PC-3 (cell line): Measurements from ENCODE around the gene ZNF600. TPM values are rescaled to one million over a fixed set of nuclear protein-coding genes. Genes with fewer than 3 reads are reported as not detected.
"Not testable (repeated sequence)": the region's sequence is repeated elsewhere in the genome, so short reads cannot be mapped to it uniquely, and the experiment has no call there.

Experiments used
- ATAC-seq: fragments of 200-7000 bp; cut with Tn5 transposase; 2 replicates; pipeline ENCODE4 v1.9.1; 2020; ENCODE audit warnings: mild to moderate bottlenecking, moderate library complexity
- BruUV-seq: library from RNA; stranded (reverse); fragments of 400-500 nt; replicated peaks from 2 replicates; lab custom pipeline; 2021; lab: Mats Ljungman, UMichigan
- CTCF ChIA-PET: fragments of 300-600 bp; sonication (Branson Sonifier 250); formaldehyde crosslinking; loops from one replicate; lab custom pipeline; 2022; ENCODE audit warnings: antibody characterized with exemption; lab: Charles Lee
- POLR2A ChIA-PET: fragments of 300-600 bp; sonication (Branson Sonifier 250); formaldehyde crosslinking; loops from one replicate; lab custom pipeline; 2022; ENCODE audit warnings: antibody characterized with exemption; ENCODE audit not compliant: unreplicated experiment; lab: Charles Lee
- DNase-seq: peaks from one replicate; pipeline ENCODE4 v3.0.0-alpha.2; 2015
- H2AFZ ChIP-seq: fragments of 300-600 bp; sonication (generic); 2 replicates; pipeline ENCODE4 v1.6.0; 2016; ENCODE audit warnings: antibody characterized with exemption, low read length
- H3F3A ChIP-seq: fragments of 300-600 bp; sonication (generic); one replicate; pipeline ENCODE4 v1.6.0; 2017; ENCODE audit warnings: antibody characterized with exemption, low read length, control low read depth, mild to moderate bottlenecking; ENCODE audit not compliant: unreplicated experiment
- H3K27ac ChIP-seq: fragments of 300-600 bp; sonication (generic); 2 replicates; pipeline ENCODE4 v1.5.1; 2016; ENCODE audit warnings: mild to moderate bottlenecking, low read length
- H3K27me3 ChIP-seq: fragments of 300-600 bp; sonication (generic); 2 replicates; pipeline ENCODE4 v1.6.1; 2016; ENCODE audit warnings: low read length, mixed read lengths
- H3K36me3 ChIP-seq: fragments of 300-600 bp; sonication (generic); 2 replicates; pipeline ENCODE4 v1.6.1; 2016; ENCODE audit warnings: low read depth, mixed run types, low read length, mixed read lengths
- H3K4me1 ChIP-seq: fragments of 300-600 bp; sonication (generic); 2 replicates; pipeline ENCODE4 v1.5.1; 2016; ENCODE audit warnings: low read length; ENCODE audit not compliant: insufficient read depth
- H3K4me2 ChIP-seq: fragments of 300-600 bp; sonication (generic); 2 replicates; pipeline ENCODE4 v1.6.0; 2016; ENCODE audit warnings: low read length
- H3K4me3 ChIP-seq: fragments of 300-600 bp; sonication (generic); 2 replicates; pipeline ENCODE4 v1.5.1; 2016; ENCODE audit warnings: mild to moderate bottlenecking, low read length, mixed read lengths
- H3K79me2 ChIP-seq: fragments of 300-600 bp; sonication (generic); 2 replicates; pipeline ENCODE4 v1.6.1; 2017; ENCODE audit warnings: low read length, mixed read lengths
- H3K9ac ChIP-seq: fragments of 300-600 bp; sonication (generic); 2 replicates; pipeline ENCODE4 v1.6.0; 2016; ENCODE audit warnings: mild to moderate bottlenecking, low read length
- H3K9me2 ChIP-seq: fragments of 300-600 bp; sonication (generic); replicated peaks from 2 replicates; pipeline ENCODE4 v1.6.1; 2016; ENCODE audit warnings: mixed run types, low read length, mixed read lengths
- H3K9me3 ChIP-seq: fragments of 300-600 bp; sonication (generic); 2 replicates; pipeline ENCODE4 v1.6.1; 2016; ENCODE audit warnings: low read length, mixed read lengths
- H4K20me1 ChIP-seq: fragments of 300-600 bp; sonication (generic); 2 replicates; pipeline ENCODE4 v1.6.1; 2016; ENCODE audit warnings: low read length, mixed read lengths
- EZH2 ChIP-seq: fragments of 300-600 bp; sonication (generic); IDR thresholded peaks from one replicate; pipeline ENCODE4 v1.6.1; 2017; ENCODE audit warnings: antibody characterized with exemption, mild to moderate bottlenecking, low read length; ENCODE audit not compliant: unreplicated experiment
- EZH2phosphoT487 ChIP-seq: fragments of 300-600 bp; sonication (generic); IDR thresholded peaks from 2 replicates; pipeline ENCODE4 v1.6.1; 2018; ENCODE audit warnings: mild to moderate bottlenecking, antibody characterized with exemption, low read length, borderline replicate concordance
- intact Hi-C: fragments of 100-400 bp; cut with micrococcal nuclease; formaldehyde crosslinking; loops from 2 replicates; pipeline ENCODE4 v1.9.0; 2023
- total RNA-seq: library from RNA; depleted of rRNA; stranded (reverse); fragments of >200 nt; gene quantifications from 2 replicates; pipeline ENCODE4 v1.2.3, GENCODE V29; 2014
- TF ChIP-seq, protein P1 (sequence below): fragments of 300-600 bp; sonication (generic); conservative IDR thresholded peaks from 2 replicates; pipeline ENCODE4 v1.5.1; 2017; ENCODE audit warnings: antibody characterized with exemption, low read depth, mild to moderate bottlenecking, low read length

Gene ZNF600
- total RNA-seq, 1 experiment from 2014 or later: 5.4 TPM

DNA sequence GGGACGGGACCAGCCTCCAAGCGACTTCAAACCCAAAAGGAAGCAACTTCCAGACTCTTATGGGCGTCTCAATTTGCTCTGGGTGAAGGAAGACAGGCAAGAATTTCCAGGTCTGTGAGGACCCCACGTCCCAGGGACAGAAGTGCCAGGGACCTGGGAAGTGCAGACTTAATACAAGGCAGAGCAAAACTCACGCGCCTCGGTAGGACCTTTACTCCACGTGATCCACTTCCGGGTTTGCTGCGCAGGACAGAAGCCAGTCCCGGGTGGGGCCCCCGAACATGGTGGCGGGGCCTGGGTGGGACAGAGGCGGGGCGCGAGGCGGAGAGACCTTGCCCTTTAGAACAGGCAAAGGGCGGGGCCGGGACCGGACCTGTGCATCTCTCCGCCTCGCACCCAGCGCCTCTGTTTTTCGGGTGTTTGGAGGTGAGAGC, 61.0 kb downstream of the ZNF600 start:
- Histone ChIP-seq H3K4me3 (no peak overlapping the region), H3K9me3 (no peaks in the 10 kb centered on the region), H3F3A (no peaks in the 10 kb centered on the region), H3K79me2 (peaks cover 4% of the 10 kb centered on the region; the same call in 1 of the 2 replicates), H4K20me1 (no peaks in the 10 kb centered on the region), H3K9ac (no peak overlapping the region), H3K9me2 (no peaks in the 10 kb centered on the region), H3K4me2 (no peak overlapping the region), H3K27me3 (no peaks in the 10 kb centered on the region), H2AFZ (no peak overlapping the region), H3K36me3 (peaks cover 40% of the 10 kb centered on the region), H3K4me1 (peaks cover 21% of the 10 kb centered on the region), H3K27ac (no peak overlapping the region)
- TF ChIP-seq, protein P1, sequence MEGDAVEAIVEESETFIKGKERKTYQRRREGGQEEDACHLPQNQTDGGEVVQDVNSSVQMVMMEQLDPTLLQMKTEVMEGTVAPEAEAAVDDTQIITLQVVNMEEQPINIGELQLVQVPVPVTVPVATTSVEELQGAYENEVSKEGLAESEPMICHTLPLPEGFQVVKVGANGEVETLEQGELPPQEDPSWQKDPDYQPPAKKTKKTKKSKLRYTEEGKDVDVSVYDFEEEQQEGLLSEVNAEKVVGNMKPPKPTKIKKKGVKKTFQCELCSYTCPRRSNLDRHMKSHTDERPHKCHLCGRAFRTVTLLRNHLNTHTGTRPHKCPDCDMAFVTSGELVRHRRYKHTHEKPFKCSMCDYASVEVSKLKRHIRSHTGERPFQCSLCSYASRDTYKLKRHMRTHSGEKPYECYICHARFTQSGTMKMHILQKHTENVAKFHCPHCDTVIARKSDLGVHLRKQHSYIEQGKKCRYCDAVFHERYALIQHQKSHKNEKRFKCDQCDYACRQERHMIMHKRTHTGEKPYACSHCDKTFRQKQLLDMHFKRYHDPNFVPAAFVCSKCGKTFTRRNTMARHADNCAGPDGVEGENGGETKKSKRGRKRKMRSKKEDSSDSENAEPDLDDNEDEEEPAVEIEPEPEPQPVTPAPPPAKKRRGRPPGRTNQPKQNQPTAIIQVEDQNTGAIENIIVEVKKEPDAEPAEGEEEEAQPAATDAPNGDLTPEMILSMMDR: no peak
- TF ChIP-seq EZH2phosphoT487: no peak
- no peak for TF ChIP-seq EZH2
- no TSS peak for BruUV-seq
- no peak for DNase-seq
- CTCF ChIA-PET: no interaction called here
- no peak for ATAC-seq
- intact Hi-C loops: loop anchor here (10.0 kb wide), 1 partner anchor 51 kb away; no protein-coding TSS in a partner anchor
- POLR2A ChIA-PET: no interaction called here

DNA sequence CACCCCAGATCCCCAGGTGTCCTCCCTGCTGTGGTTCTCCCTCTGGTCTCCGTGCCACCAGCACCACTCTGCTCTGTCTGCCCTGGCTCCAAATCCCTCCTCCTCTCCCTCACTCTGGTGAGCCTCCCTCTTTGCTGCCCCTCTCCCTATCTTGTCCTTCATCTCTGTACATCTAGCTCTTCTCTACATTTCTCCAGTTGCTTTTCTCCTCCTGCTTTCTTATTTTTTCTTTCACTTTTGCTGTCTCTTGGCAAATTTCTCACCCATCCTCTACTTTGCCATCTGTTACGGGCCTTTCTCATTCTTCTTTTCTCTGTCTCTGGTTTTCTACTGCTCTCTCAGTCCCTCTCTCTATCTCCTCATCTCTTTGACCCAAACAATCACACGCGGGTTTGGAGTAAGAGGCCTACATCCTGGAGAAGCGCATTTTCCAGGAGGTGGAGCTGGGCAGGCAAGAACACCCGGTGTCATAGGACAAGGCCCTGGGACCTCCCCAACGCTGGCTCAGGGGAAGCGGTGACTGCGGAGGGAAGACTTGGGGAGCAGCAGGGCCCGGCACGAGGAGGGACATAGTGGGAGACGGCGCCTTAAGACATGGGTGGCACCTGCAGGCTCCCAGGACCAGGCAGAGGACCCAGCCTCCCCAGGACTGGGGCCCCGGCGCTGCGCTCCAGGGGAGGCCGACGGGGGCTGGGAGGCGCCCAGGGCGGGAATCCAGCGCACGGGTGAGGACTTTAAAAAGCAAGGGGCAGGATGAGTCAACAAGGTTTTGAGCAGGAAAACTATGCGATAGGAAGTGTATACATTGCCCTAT, 61.7 kb downstream of the ZNF600 start:
- Histone ChIP-seq H3K27me3 (no peaks in the 10 kb centered on the region), H3K9me2 (no peaks in the 10 kb centered on the region), H3K9ac (no peak overlapping the region), H3K9me3 (no peaks in the 10 kb centered on the region), H3K4me1 (peaks cover 21% of the 10 kb centered on the region), H3K4me3 (no peak overlapping the region), H3K4me2 (no peak overlapping the region), H3K79me2 (0 out of 2 replicates have a peak, but pooled peaks cover 4% of the 10 kb centered on the region), H4K20me1 (no peaks in the 10 kb centered on the region), H3K36me3 (peaks cover 45% of the 10 kb centered on the region), H3F3A (no peaks in the 10 kb centered on the region), H2AFZ (no peak overlapping the region), H3K27ac (no peak overlapping the region)
- POLR2A ChIA-PET: no interaction called here
- intact Hi-C loops: loop anchor here (5.0 to 10.0 kb wide), 2 partner anchors 50 to 88 kb away; partner anchors contain the start of gene ZNF83
- ATAC-seq: no peak
- no TSS peak for BruUV-seq
- CTCF ChIA-PET: no interaction called here
- no peak for DNase-seq
- TF ChIP-seq, protein P1: no peak
- TF ChIP-seq EZH2phosphoT487 (no peak), EZH2 (no peak)

- H2AFZ ChIP-seq, ATAC-seq, H3F3A ChIP-seq, CTCF ChIA-PET, H3K4me2 ChIP-seq, POLR2A ChIA-PET, H4K20me1 ChIP-seq, DNase-seq, BruUV-seq, H3K27me3 ChIP-seq, H3K9me3 ChIP-seq, H3K9ac ChIP-seq, H3K79me2 ChIP-seq, H3K4me3 ChIP-seq, H3K27ac ChIP-seq, H3K9me2 ChIP-seq: not testable (repeated sequence)
- intact Hi-C loops: loop anchor here (5.0 to 10.0 kb wide), 2 partner anchors 49 to 87 kb away; partner anchors contain the start of gene ZNF83
- Histone ChIP-seq H3K36me3 (peaks cover 44% of the 10 kb centered on the region), H3K4me1 (peaks cover 21% of the 10 kb centered on the region)
These were observed 62.5 kb downstream of the ZNF600 start for GRCh38 chr19:52723907-52724598.
